A549 (cell line): ENCODE results near the gene DDX1. TPM values are rescaled to one million over a fixed set of nuclear protein-coding genes. Genes with fewer than 3 reads are reported as not detected.

Experiments
- ATAC-seq, 2 experiments: fragments of 200-7000 bp in 1 of 2; fragments of >200 bp in 1 of 2; cut with Nextera tagmentation in 1 of 2; cut with Tn5 transposase in 1 of 2; 3 replicates each; pipeline versions ENCODE4 v1.8.0 to v1.9.1; 2018 to 2020; ENCODE audit warnings: mild to moderate bottlenecking in 1 of 2, moderate library complexity in 1 of 2
- CTCF ChIA-PET: fragments of 300-600 bp; sonication (Branson Sonifier 250); formaldehyde crosslinking; extraction: SDS; loops from one replicate; lab custom pipeline; 2021; ENCODE audit warnings: antibody characterized with exemption, inconsistent platforms; lab: Yijun Ruan, JAX
- POLR2A ChIA-PET: fragments of 350-600 bp; formaldehyde crosslinking; extraction: SDS; loops from one replicate; lab custom pipeline; 2021; ENCODE audit warnings: antibody characterized with exemption, inconsistent platforms; lab: Yijun Ruan, JAX
- DNase-seq, 2 experiments: peaks; one replicate each; pipeline versions ENCODE4 v3.0.0 to v3.0.0-alpha.2; 2011 to 2016; ENCODE audit warnings: low read depth in 1 of 2, low spot score in 1 of 2
- FAIRE-seq: peaks from 2 replicates; lab custom pipeline; 2011; peaks lifted over from hg19 to GRCh38; lab: Jason Lieb, UNC
- H3K27ac ChIP-seq, 2 experiments: fragments of >200 bp; sonication (Bioruptor Twin); formaldehyde crosslinking; 3 replicates each; pipeline ENCODE4 v1.5.1; 2016 to 2017
- H3K4me1 ChIP-seq: fragments of >200 bp; sonication (Bioruptor Twin); formaldehyde crosslinking; 3 replicates; pipeline ENCODE4 v1.6.1; 2016
- H3K4me2 ChIP-seq: fragments of >200 bp; sonication (Bioruptor Twin); formaldehyde crosslinking; 3 replicates; pipeline ENCODE4 v1.6.1; 2016
- H3K4me3 ChIP-seq: fragments of >200 bp; sonication (Bioruptor Twin); formaldehyde crosslinking; 3 replicates; pipeline ENCODE4 v1.5.1; 2016
- H3K9me3 ChIP-seq: fragments of >200 bp; sonication (Bioruptor Twin); formaldehyde crosslinking; 3 replicates; pipeline ENCODE4 v1.6.1; 2016
- BHLHE40 ChIP-seq: IDR thresholded peaks from 2 replicates; pipeline ENCODE4 v1.6.1; 2012; ENCODE audit warnings: low read depth, low read length, inconsistent platforms
- CBX2 ChIP-seq: fragments of 200-600 bp; sonication (generic); IDR thresholded peaks from 2 replicates; pipeline ENCODE4 v1.6.1; 2016; ENCODE audit warnings: low read depth, mild to moderate bottlenecking, borderline replicate concordance
- E2F6 ChIP-seq: IDR thresholded peaks from 2 replicates; pipeline ENCODE4 v1.6.1; 2012; ENCODE audit warnings: low read depth, borderline replicate concordance
- EHMT2 ChIP-seq: fragments of 200-600 bp; sonication (generic); IDR thresholded peaks from 2 replicates; pipeline ENCODE4 v1.6.1; 2016; ENCODE audit warnings: antibody characterized with exemption, low read depth, mild to moderate bottlenecking, moderate library complexity
- FOSL2 ChIP-seq, 2 experiments: fragments of 450-650 bp in 1 of 2; fragments of >200 bp in 1 of 2; sonication (Bioruptor Twin) in 1 of 2; formaldehyde crosslinking; IDR thresholded peaks; 2 replicates each; pipeline versions ENCODE4 v1.5.0 to v1.6.1; 2016 to 2020; ENCODE audit warnings: mild to moderate bottlenecking in 1 of 2, moderate library complexity in 1 of 2
- GATA3 ChIP-seq: IDR thresholded peaks from 2 replicates; pipeline ENCODE4 v1.6.1; 2012; ENCODE audit warnings: borderline replicate concordance
- HDAC2 ChIP-seq: fragments of 200-600 bp; sonication (generic); IDR thresholded peaks from 2 replicates; pipeline ENCODE4 v1.6.1; 2016
- HES2 ChIP-seq: fragments of >200 bp; sonication (Bioruptor Twin); formaldehyde crosslinking; IDR thresholded peaks from 2 replicates; pipeline ENCODE4 v1.6.1; 2016
- HEYL ChIP-seq: fragments of 250-450 bp; sonication (Bioruptor Pico); IDR thresholded peaks from 2 replicates; pipeline ENCODE4 v1.8.0; 2021; ENCODE audit warnings: mild to moderate bottlenecking, moderate library complexity
- HMGXB4 ChIP-seq: fragments of 250-450 bp; sonication (Bioruptor Pico); IDR thresholded peaks from 2 replicates; pipeline ENCODE4 v1.5.0; 2021; ENCODE audit warnings: mild to moderate bottlenecking, moderate library complexity, borderline replicate concordance
- HOXA7 ChIP-seq: fragments of 250-450 bp; sonication (Bioruptor Pico); IDR thresholded peaks from 2 replicates; pipeline ENCODE4 v1.5.0; 2020; ENCODE audit warnings: mild to moderate bottlenecking, moderate library complexity
- JUNB ChIP-seq: fragments of >200 bp; sonication (Bioruptor Twin); formaldehyde crosslinking; IDR thresholded peaks from 2 replicates; pipeline ENCODE4 v1.6.1; 2016
- NFE2L2 ChIP-seq: fragments of 150-350 bp; conservative IDR thresholded peaks from 2 replicates; pipeline ENCODE4 v1.6.1; 2014; ENCODE audit warnings: low read length
- NR3C1 ChIP-seq: fragments of >200 bp; sonication (Bioruptor Twin); formaldehyde crosslinking; IDR thresholded peaks from 3 replicates; pipeline ENCODE4 v1.6.1; 2017
- POLR2AphosphoS2 ChIP-seq: conservative IDR thresholded peaks from 2 replicates; pipeline ENCODE4 v1.6.1; 2012; ENCODE audit warnings: low read length, improper control_type of control experiment, inconsistent platforms
- RARB ChIP-seq: fragments of 250-450 bp; sonication (Bioruptor Pico); IDR thresholded peaks from 2 replicates; pipeline ENCODE4 v1.8.0; 2021; ENCODE audit warnings: mild to moderate bottlenecking, moderate library complexity
- RCOR1 ChIP-seq: fragments of 150-350 bp; IDR thresholded peaks from 2 replicates; pipeline ENCODE4 v1.6.1; 2014; ENCODE audit warnings: antibody characterized with exemption, low read length, low read depth
- SREBF2 ChIP-seq: fragments of 450-650 bp; IDR thresholded peaks from 2 replicates; pipeline ENCODE4 v1.6.1; 2014; ENCODE audit warnings: mild to moderate bottlenecking, moderate library complexity
- TP53 ChIP-seq: fragments of 250-450 bp; sonication (Bioruptor Pico); IDR thresholded peaks from 2 replicates; pipeline ENCODE4 v1.5.0; 2021; ENCODE audit warnings: mild to moderate bottlenecking, moderate library complexity
- ZC3H11A ChIP-seq: fragments of 450-650 bp; IDR thresholded peaks from 2 replicates; pipeline ENCODE4 v1.6.1; 2014; ENCODE audit warnings: antibody characterized with exemption, mild to moderate bottlenecking
- ZNF302 ChIP-seq: fragments of 250-450 bp; sonication (Bioruptor Pico); IDR thresholded peaks from 2 replicates; pipeline ENCODE4 v1.9.0; 2021; ENCODE audit warnings: inconsistent platforms, mild to moderate bottlenecking, moderate library complexity
- WGBS: methylation state at CpG from one replicate; pipeline ENCODE4 v1.1.6; 2017; ENCODE audit errors: missing lambda C conversion rate; 5-methylcytosine and 5-hydroxymethylcytosine counted together
- polyA plus RNA-seq, 4 experiments: library from polyadenylated mRNA; depleted of rRNA in 3 of 4; stranded (reverse); fragments of >200 nt; fragmentation: RNase III in 1 of 4; extraction: RNeasy Plus Mini Kit Qiagen cat#74134 plus additional on column Dnase treatment in 1 of 4; gene quantifications; 2 replicates in 3 of 4; 3 replicates in 1 of 4; pipeline ENCODE4 v1.2.3, GENCODE V29; 2011 to 2017

DDX1 gene
- polyA plus RNA-seq, 2 of the 4 experiments (the other 2 are of a cell fraction) = 157 to 214 TPM

- H3K4me1 ChIP-seq = no peaks in the 10 kb centered on the region
- H3K9me3 ChIP-seq = peaks cover 6% of the 10 kb centered on the region; the same call in 1 of the 3 replicates
- ChIA-PET CTCF (interaction anchor here (0.6 to 5.9 kb wide), 8 partner anchors 19 to 969 kb away, joined by 3 to 63 read pairs (median 6); partner anchors contain the start of gene MYCN), POLR2A (no interaction called here)
- no peak for TF ChIP-seq HOXA7 (CRISPR knock-in tag)
- no peak for TF ChIP-seq FOSL2 (IDR thresholded peaks at IDR 0.05)
- TF ChIP-seq FOSL2 (CRISPR knock-in tag; IDR thresholded peaks at IDR 0.05) = 0 out of 2 replicates have a peak, but pooled peaks have one; percentile 7
- FAIRE-seq = no peak
- no peak overlapping the region for H3K4me2 ChIP-seq
- 76% methylated on average over 6 of the region's 6 CpGs for WGBS
- DNase-seq = no peak
- no peak for ATAC-seq
- H3K4me3 ChIP-seq = no peak overlapping the region
- no peak overlapping the region for H3K27ac ChIP-seq
These were observed 48.6 kb downstream of the DDX1 start for GRCh38 chr2:15640261-15640711.

GRCh38 chr2:15640784-15641183 is 49.1 kb downstream of the DDX1 start:
- H3K27ac ChIP-seq = no peak overlapping the region

GRCh38 chr2:15641530-15641982 is 49.9 kb downstream of the DDX1 start:
- ChIA-PET POLR2A (no interaction called here), CTCF (interaction anchor here (1.0 to 3.7 kb wide), 3 partner anchors 15 to 866 kb away, joined by 3 to 14 read pairs (median 5); partner anchors contain the start of gene MYCN)
- no peak for FAIRE-seq

More at GRCh38 chr2:15640784-15641183, 49.1 kb downstream of the DDX1 start:
- ChIA-PET CTCF (interaction anchor here (0.6 to 5.9 kb wide), 5 partner anchors 20 to 868 kb away, joined by 3 to 63 read pairs (median 6); partner anchors contain the start of gene MYCN), POLR2A (no interaction called here)
- TF ChIP-seq BHLHE40 = no peak
- TF ChIP-seq CBX2 = no peak
- no peak for TF ChIP-seq ZC3H11A
- no peak overlapping the region for H3K4me2 ChIP-seq
- no peak for DNase-seq
- H3K9me3 ChIP-seq = peaks cover 6% of the 10 kb centered on the region; the same call in 1 of the 3 replicates
- H3K4me3 ChIP-seq = no peak overlapping the region
- WGBS = 82% methylated on average over 2 of the region's 2 CpGs
- FAIRE-seq = no peak
- H3K4me1 ChIP-seq = no peaks in the 10 kb centered on the region
- no peak for ATAC-seq

GRCh38 chr2:15642011-15642814 is 50.5 kb downstream of the DDX1 start:
- POLR2A ChIA-PET = no interaction called here
- DNase-seq (no peak), ATAC-seq (no peak), FAIRE-seq (no peak)
- H3K4me3 ChIP-seq = no peak overlapping the region
- TF ChIP-seq RARB (CRISPR knock-in tag) (no peak), NFE2L2 (no peak), HES2 (no peak), ZNF302 (CRISPR knock-in tag) (no peak), EHMT2 (no peak), RCOR1 (no peak), SREBF2 (no peak), HMGXB4 (CRISPR knock-in tag) (no peak), HEYL (CRISPR knock-in tag) (no peak), JUNB (no peak), E2F6 (no peak)
- no peak overlapping the region for H3K27ac ChIP-seq
- CTCF ChIA-PET = interaction anchor here (1.0 to 3.7 kb wide), 5 partner anchors 14 to 866 kb away, joined by 3 to 14 read pairs (median 5); partner anchors contain the start of gene MYCN
- H3K4me2 ChIP-seq = no peak overlapping the region
- no peaks in the 10 kb centered on the region for H3K4me1 ChIP-seq
- 87% methylated on average over 11 of the region's 12 CpGs for WGBS
- peaks cover 6% of the 10 kb centered on the region; the same call in 1 of the 3 replicates for H3K9me3 ChIP-seq

More at GRCh38 chr2:15641530-15641982, 49.9 kb downstream of the DDX1 start:
- DNase-seq = no peak
- no peak overlapping the region for H3K27ac ChIP-seq
- H3K9me3 ChIP-seq = peaks cover 6% of the 10 kb centered on the region; the same call in 1 of the 3 replicates
- TF ChIP-seq GATA3 = no peak
- no peak for TF ChIP-seq HDAC2
- TF ChIP-seq ZC3H11A = no peak
- TF ChIP-seq POLR2AphosphoS2 = no peak
- TF ChIP-seq NR3C1 = no peak
- TF ChIP-seq TP53 (CRISPR knock-in tag) = no peak
- TF ChIP-seq, all 56 proteins: peak for 0
- Histone ChIP-seq H3K4me1 (no peaks in the 10 kb centered on the region), H3K4me3 (no peak overlapping the region), H3K4me2 (no peak overlapping the region)
- 83% methylated on average over 1 of the region's 1 CpG for WGBS
- no peak for ATAC-seq
